Fibroblast of lung (primary cell): Measurements from ENCODE around the gene BNIP5.

Source experiments
- EZH2 ChIP-seq: IDR thresholded peaks from 2 replicates; pipeline ENCODE4 v1.5.1; 2012; ENCODE audit warnings: low read length, control low read depth, mild to moderate bottlenecking; ENCODE audit errors: missing control alignments
- TF ChIP-seq, protein P1 (sequence below), 2 donors: IDR thresholded peaks in 1 of 2; conservative IDR thresholded peaks in 1 of 2; 1 replicate in 1 of 2; 2 replicates in 1 of 2; pipeline ENCODE4 v1.5.1; 2011 to 2012; ENCODE audit warnings: low read length in 2 of 2, control low read depth in 1 of 2, inconsistent platforms in 1 of 2, low read depth in 1 of 2, mild to moderate bottlenecking in 1 of 2

DNA sequence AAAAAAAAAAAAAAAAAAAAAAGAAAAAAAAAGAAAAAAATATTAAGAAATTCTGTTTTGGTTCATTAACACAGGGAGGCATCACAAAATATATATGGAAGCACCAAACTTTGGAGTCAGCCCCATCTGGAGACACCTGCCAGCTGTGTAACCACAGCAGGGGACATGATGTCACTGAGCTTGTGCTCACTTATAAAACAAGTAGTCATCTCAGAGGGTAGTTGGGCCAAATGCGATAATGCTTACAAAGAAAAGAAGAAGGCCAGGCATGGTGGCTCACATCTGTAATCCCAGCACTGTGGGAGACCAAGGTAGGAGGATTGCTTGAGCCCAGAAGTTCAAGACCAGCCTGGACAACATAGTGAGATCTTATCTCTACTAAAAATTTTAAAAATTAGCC is 1.1 kb upstream of the BNIP5 start:
- TF ChIP-seq, protein P1, sequence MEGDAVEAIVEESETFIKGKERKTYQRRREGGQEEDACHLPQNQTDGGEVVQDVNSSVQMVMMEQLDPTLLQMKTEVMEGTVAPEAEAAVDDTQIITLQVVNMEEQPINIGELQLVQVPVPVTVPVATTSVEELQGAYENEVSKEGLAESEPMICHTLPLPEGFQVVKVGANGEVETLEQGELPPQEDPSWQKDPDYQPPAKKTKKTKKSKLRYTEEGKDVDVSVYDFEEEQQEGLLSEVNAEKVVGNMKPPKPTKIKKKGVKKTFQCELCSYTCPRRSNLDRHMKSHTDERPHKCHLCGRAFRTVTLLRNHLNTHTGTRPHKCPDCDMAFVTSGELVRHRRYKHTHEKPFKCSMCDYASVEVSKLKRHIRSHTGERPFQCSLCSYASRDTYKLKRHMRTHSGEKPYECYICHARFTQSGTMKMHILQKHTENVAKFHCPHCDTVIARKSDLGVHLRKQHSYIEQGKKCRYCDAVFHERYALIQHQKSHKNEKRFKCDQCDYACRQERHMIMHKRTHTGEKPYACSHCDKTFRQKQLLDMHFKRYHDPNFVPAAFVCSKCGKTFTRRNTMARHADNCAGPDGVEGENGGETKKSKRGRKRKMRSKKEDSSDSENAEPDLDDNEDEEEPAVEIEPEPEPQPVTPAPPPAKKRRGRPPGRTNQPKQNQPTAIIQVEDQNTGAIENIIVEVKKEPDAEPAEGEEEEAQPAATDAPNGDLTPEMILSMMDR (conservative IDR thresholded peaks at IDR 0.05 in 1 of 2, IDR thresholded peaks at IDR 0.05 in 1 of 2; ENCODE audit: low read depth in 1 of 2, low read length in 2 of 2) = no peak
- TF ChIP-seq EZH2 = no peak
